Glutamatergic neuron (in vitro differentiated cells): ENCODE measurements around the gene PAH. TPM values are rescaled to one million over a fixed set of nuclear protein-coding genes. Genes with fewer than 3 reads are reported as not detected.

Source experiments
- DNase-seq: peaks from one replicate; pipeline ENCODE4 v3.0.0; 2022
- H3K27ac Mint-ChIP-seq: one replicate; pipeline ENCODE4 v1.8.0; 2020; ENCODE audit warnings: mild to moderate bottlenecking, mixed read lengths, inconsistent platforms; ENCODE audit not compliant: unreplicated experiment
- H3K27me3 Mint-ChIP-seq: one replicate; pipeline ENCODE4 v1.8.0; 2020; ENCODE audit warnings: mild to moderate bottlenecking, moderate library complexity, mixed read lengths, inconsistent platforms; ENCODE audit not compliant: unreplicated experiment
- H3K36me3 Mint-ChIP-seq: one replicate; pipeline ENCODE4 v1.8.0; 2020; ENCODE audit warnings: mild to moderate bottlenecking, mixed read lengths, inconsistent platforms; ENCODE audit not compliant: unreplicated experiment
- H3K4me1 Mint-ChIP-seq: one replicate; pipeline ENCODE4 v1.8.0; 2020; ENCODE audit warnings: mild to moderate bottlenecking, low read depth, mixed read lengths, inconsistent platforms; ENCODE audit not compliant: unreplicated experiment
- H3K4me3 Mint-ChIP-seq: one replicate; pipeline ENCODE4 v1.8.0; 2020; ENCODE audit warnings: mild to moderate bottlenecking, mixed read lengths, inconsistent platforms; ENCODE audit not compliant: unreplicated experiment
- H3K9me3 Mint-ChIP-seq: one replicate; pipeline ENCODE4 v1.8.0; 2020; ENCODE audit warnings: mild to moderate bottlenecking, moderate library complexity, mixed read lengths, inconsistent platforms; ENCODE audit not compliant: unreplicated experiment
- total RNA-seq: library from RNA; stranded (reverse); fragmentation: NEBNext Ultra II Directional; extraction: Animal tissue kit (Norgen Biotek cat#: 25700); gene quantifications from one replicate; pipeline ENCODE4 v1.2.1, GENCODE V29; 2021; ENCODE audit not compliant: unreplicated experiment
- TF ChIP-seq, protein P1 (sequence below): fragments of 200-600 bp; sonication (generic); IDR thresholded peaks from one replicate; pipeline ENCODE4 v1.5.0; 2021; ENCODE audit not compliant: partially characterized antibody, unreplicated experiment

PAH gene
- total RNA-seq, 1 donor from 2014 or later, result not detected

GRCh38 chr12:102797528-102797927, 119.5 kb downstream of the PAH start:
- DNase-seq, result no peak
- TF ChIP-seq, protein P1, sequence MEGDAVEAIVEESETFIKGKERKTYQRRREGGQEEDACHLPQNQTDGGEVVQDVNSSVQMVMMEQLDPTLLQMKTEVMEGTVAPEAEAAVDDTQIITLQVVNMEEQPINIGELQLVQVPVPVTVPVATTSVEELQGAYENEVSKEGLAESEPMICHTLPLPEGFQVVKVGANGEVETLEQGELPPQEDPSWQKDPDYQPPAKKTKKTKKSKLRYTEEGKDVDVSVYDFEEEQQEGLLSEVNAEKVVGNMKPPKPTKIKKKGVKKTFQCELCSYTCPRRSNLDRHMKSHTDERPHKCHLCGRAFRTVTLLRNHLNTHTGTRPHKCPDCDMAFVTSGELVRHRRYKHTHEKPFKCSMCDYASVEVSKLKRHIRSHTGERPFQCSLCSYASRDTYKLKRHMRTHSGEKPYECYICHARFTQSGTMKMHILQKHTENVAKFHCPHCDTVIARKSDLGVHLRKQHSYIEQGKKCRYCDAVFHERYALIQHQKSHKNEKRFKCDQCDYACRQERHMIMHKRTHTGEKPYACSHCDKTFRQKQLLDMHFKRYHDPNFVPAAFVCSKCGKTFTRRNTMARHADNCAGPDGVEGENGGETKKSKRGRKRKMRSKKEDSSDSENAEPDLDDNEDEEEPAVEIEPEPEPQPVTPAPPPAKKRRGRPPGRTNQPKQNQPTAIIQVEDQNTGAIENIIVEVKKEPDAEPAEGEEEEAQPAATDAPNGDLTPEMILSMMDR, result no peak

GRCh38 chr12:102793921-102794320, 123.1 kb downstream of the PAH start:
- DNase-seq, result no peak
- Mint-ChIP-seq H3K9me3 (peaks cover 2% of the 10 kb centered on the region), H3K36me3 (no peaks in the 10 kb centered on the region), H3K4me1 (no peaks in the 10 kb centered on the region), H3K4me3 (no peak overlapping the region), H3K27me3 (no peaks in the 10 kb centered on the region), H3K27ac (no peak overlapping the region)
- TF ChIP-seq, protein P1, result no peak

More at GRCh38 chr12:102797528-102797927, 119.5 kb downstream of the PAH start:
- Mint-ChIP-seq H3K27me3 (no peaks in the 10 kb centered on the region), H3K36me3 (no peaks in the 10 kb centered on the region), H3K4me1 (no peaks in the 10 kb centered on the region), H3K9me3 (peaks cover 3% of the 10 kb centered on the region), H3K27ac (no peak overlapping the region), H3K4me3 (no peak overlapping the region)

Other genes starting within 250 kb of the PAH start
- not detected for gene ASCL1, start 40.4 kb upstream of the PAH start, total RNA-seq